Measurements from ENCODE around the gene PCSK4.

The PCSK4 gene

GRCh38 chr19:1470305-1471009, 19.7 kb downstream of the PCSK4 start:
- no peak for DNase-seq (ENCODE audit: low read depth)

GRCh38 chr19:1470055-1470304, 20.2 kb downstream of the PCSK4 start:
- DNase-seq (ENCODE audit: low read depth) = no peak

GRCh38 chr19:1469255-1470054, 20.7 kb downstream of the PCSK4 start:
- no peak for DNase-seq (ENCODE audit: low read depth)

DNA sequence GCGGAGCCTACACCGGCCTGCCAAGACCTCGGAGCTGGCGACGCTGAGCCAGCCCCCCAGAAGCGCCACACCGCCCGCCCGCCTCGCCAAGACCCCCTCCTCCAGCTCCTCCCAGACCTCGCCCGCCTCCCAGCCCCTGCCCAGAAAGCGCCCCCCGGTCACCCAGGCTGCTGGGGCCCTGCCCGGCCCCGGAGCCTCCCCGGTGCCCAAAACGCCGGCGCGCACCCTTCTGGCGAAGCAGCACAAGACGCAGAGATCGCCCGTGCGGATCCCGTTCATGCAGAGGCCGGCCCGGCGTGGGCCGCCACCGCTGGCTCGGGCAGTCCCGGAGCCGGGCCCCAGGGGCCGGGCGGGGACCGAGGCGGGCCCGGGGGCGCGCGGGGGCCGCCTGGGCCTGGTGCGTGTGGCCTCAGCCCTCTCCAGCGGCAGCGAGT, 21.3 kb downstream of the PCSK4 start:
- DNase-seq (ENCODE audit: low read depth) = no peak

- no peak for DNase-seq (ENCODE audit: low read depth)
These were observed 21.8 kb downstream of the PCSK4 start for GRCh38 chr19:1468274-1468820.

DNA sequence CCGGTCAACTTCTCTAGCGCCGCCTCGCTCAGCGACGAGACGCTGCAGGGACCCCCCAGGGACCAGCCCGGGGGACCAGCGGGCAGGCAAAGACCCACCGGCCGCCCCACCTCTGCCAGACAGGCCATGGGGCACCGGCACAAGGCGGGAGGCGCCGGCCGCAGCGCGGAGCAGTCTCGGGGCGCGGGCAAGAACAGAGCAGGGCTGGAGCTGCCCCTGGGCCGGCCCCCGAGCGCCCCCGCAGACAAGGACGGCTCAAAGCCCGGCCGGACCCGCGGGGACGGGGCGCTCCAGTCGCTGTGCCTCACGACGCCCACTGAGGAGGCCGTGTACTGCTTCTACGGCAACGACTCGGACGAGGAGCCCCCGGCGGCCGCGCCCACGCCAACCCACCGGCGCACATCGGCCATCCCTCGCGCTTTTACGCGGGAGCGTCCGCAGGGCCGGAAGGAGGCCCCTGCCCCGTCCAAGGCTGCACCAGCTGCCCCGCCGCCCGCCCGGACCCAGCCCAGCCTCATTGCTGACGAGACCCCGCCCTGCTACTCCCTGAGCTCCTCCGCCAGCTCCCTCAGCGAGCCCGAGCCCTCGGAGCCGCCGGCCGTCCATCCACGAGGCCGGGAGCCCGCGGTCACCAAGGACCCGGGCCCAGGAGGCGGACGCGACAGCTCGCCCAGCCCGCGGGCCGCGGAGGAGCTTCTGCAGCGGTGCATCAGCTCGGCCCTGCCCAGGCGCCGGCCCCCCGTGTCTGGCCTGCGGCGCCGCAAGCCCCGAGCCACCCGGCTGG, 22.5 kb downstream of the PCSK4 start:
- no peak for DNase-seq (ENCODE audit: low read depth)

GRCh38 chr19:1467215-1467489, 23.0 kb downstream of the PCSK4 start:
- DNase-seq (ENCODE audit: low read depth) = no peak

- no peak for DNase-seq (ENCODE audit: low read depth)
These were observed 23.5 kb downstream of the PCSK4 start for GRCh38 chr19:1466461-1467214.

GRCh38 chr19:1466018-1466460, 24.1 kb downstream of the PCSK4 start:
- no peak for DNase-seq (ENCODE audit: low read depth)

DNA sequence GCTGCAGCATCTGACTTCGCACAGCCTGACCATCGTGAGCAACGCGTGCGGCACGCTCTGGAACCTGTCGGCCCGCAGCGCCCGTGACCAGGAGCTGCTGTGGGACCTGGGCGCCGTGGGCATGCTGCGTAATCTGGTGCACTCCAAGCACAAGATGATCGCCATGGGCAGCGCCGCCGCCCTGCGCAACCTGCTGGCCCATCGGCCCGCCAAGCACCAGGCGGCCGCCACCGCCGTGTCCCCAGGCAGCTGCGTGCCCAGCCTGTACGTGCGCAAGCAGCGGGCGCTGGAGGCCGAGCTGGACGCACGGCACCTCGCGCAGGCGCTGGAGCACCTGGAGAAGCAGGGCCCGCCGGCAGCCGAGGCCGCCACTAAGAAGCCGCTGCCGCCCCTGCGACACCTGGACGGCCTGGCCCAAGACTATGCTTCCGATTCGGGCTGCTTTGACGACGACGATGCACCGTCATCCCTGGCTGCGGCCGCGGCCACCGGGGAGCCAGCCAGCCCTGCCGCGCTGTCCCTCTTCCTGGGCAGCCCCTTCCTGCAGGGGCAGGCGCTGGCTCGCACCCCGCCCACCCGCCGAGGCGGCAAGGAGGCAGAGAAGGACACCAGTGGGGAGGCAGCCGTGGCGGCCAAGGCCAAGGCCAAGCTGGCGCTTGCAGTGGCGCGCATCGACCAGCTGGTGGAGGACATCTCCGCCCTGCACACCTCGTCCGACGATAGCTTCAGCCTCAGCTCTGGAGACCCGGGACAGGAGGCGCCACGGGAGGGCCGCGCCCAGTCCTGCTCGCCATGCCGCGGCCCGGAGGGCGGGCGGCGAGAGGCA, 24.7 kb downstream of the PCSK4 start:
- DNase-seq (ENCODE audit: low read depth) = no peak

DNA sequence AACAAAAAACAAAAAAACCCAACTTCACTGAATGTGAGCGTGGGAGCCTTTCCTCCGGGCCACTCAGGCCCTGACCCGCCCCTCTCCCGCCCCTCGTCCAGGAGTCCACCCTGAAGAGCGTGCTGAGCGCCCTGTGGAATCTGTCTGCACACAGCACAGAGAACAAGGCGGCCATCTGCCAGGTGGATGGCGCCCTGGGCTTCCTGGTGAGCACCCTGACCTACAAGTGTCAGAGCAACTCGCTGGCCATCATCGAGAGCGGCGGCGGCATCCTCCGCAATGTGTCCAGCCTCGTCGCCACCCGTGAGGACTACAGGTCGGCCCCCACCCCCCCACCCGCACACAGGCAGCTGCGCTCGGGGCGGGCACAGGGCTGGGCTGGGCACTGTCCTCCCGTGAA, 28.3 kb downstream of the PCSK4 start:
- no peak for DNase-seq (ENCODE audit: low read depth)

DNA sequence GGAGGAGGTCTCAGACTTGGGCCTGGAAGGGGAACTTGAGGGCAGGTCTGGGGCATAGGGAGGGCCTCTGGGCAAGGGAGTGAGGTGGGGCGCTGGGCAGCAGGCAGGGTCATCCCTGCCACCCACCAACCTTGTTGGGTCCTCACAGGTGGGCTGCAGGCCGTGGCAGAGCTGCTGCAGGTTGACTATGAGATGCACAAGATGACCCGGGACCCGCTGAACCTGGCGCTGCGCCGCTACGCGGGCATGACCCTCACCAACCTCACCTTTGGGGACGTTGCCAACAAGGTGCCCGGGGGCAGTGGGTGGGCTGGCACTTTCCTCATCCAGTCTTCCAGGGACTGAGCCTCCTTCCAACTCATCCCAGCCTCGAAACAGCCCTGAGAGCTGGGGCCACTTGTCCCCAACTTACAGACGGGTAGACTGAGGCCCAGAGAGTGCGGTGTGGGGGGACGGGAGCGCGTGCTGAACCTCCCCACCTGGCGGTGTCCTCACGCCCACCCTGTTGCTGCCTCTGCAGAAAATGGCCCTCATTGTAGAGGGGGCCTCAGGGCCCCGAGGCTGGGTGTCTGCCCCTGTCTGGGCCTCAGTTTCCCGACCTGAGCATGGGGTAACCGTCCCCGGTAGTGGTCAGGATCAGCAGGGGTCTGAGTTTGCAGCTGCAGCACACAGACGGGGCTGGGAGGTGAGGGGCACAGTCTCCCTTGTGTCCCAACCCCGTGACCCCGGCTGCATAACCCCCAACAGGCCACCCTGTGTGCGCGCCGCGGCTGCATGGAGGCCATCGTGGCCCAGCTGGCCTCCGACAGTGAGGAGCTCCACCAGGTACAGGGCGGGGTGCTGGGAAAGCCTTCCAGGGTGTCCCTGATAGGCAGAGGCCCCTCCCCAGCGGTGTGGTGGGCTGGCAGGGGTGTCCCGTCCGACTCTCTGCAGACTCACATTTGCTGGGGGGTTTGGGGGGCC, 29.8 kb downstream of the PCSK4 start:
- no peak for DNase-seq (ENCODE audit: low read depth)

DNA sequence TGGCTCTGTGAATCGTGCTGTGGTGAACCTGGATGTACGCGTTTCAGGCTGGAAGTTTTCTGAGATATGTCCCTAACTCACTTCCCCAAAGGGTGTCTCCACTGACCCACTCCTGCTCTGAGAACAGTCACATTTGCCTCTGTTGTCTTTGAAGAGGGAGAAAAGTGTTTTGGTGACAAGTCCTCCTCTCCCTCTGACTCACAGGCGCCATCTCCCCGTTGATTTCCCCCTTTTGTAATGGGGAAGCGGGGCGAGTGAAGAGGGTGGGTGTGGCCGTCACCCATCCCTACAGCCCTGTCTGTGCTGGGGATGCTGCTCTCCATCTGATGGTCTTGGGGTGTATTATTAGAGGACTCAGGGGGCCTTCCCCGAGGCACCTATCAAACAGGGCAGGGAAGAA, 30.7 kb downstream of the PCSK4 start:
- no peak for DNase-seq (ENCODE audit: low read depth)

DNA sequence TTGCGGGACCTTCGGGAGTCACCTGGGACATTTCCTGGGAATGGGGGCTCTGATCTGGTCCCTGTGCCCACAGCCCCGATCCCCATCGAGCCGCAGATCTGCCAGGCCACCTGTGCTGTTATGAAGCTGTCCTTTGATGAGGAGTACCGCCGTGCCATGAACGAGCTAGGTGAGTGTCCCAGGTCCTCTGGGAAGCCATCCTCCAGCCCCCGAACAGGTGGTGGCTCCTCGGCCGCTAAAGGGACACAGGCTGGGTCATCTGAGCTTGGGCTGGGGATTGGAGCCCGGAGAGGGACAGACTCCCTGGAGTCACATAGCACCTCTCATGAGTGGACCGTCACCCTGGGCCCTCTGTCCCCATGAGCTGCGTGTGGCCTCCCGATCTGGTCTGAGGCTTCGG, 32.3 kb downstream of the PCSK4 start:
- DNase-seq (ENCODE audit: low read depth) = no peak

- no peak for DNase-seq (ENCODE audit: low read depth)
These were observed 33.0 kb downstream of the PCSK4 start for GRCh38 chr19:1457031-1457739.

DNA sequence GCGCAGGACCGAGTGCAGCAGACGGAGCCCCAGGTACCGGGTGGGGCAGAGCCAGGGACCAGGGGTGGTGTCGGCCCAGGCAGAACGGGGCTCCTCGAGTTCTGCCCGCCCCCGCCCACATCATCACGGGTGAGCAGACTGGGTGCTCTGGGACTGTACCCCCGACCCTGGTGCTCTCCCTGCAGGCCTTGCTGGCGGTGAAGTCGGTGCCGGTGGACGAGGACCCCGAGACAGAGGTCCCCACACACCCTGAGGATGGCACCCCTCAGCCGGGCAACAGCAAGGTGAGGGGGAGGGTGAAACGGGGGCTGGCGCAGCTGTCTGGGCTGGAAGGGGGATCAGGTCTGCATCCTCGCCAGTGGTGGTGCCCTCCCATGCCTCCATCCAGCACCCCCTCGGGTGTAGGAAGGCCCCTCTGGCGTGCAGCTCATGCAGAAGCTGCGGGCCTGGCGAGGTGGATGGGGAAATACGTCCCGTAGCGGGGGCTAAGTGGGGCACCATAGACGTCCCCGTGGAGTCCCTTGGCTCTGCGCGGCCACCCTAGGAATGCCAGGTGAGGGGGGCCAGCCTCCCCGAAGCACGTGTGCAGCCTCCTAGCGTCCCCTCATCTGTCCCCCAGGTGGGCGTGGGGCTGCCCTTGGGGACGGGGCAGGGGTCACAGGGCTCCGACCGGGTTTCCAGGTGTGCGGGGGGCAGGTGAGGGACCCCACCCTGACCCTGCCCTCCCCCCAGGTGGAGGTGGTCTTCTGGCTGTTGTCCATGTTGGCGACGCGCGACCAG, 33.8 kb downstream of the PCSK4 start:
- DNase-seq (ENCODE audit: low read depth) = no peak

DNA sequence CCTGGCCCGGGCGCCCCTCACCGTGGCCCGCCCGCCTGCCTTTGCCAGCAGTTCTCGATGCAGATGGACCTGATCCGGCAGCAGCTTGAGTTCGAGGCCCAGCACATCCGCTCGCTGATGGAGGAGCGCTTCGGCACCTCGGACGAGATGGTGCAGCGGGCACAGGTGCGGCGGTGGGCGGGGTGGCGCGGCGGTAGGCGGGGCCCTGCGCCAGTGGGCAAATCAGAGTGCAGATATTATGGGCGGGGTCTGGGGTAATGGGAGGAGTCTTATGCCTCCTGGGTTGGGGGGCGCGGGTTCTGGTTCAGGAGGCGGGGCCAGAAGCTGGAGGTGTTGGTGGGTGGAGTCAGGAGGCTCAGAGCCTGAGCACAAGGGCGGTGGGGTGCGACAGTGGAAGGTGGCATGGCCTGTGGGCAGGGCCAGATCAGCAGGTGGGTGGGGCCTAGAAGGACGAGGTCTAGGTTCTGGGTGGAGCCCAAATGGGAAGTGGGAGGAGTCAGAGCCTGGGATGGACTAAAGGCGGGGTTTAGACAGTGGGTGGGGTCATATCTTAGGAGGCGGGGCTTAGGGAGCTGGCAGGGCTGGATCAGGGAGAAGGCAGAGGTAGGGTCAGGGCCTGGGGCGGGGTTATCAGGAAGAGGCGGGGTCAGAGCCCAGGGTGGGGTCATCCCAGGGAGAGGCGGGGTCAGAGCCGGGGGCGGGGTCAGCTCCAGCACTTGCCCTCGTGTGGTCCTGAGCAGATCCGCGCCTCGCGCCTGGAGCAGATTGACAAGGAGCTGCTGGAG, 34.6 kb downstream of the PCSK4 start:
- no peak for DNase-seq (ENCODE audit: low read depth)

- DNase-seq (ENCODE audit: low read depth) = no peak
These were observed 35.2 kb downstream of the PCSK4 start for GRCh38 chr19:1455002-1455335.

Data from HS-5 (cell line).